Measurements from ENCODE around the gene TMEM53. TPM values are rescaled to one million over a fixed set of nuclear protein-coding genes. Genes with fewer than 3 reads are reported as not detected.

Gene TMEM53
- total and polyA plus RNA-seq, 4 experiments from 2014 or later, result 1.7 to 5.7 (median 2.9) TPM

DNA sequence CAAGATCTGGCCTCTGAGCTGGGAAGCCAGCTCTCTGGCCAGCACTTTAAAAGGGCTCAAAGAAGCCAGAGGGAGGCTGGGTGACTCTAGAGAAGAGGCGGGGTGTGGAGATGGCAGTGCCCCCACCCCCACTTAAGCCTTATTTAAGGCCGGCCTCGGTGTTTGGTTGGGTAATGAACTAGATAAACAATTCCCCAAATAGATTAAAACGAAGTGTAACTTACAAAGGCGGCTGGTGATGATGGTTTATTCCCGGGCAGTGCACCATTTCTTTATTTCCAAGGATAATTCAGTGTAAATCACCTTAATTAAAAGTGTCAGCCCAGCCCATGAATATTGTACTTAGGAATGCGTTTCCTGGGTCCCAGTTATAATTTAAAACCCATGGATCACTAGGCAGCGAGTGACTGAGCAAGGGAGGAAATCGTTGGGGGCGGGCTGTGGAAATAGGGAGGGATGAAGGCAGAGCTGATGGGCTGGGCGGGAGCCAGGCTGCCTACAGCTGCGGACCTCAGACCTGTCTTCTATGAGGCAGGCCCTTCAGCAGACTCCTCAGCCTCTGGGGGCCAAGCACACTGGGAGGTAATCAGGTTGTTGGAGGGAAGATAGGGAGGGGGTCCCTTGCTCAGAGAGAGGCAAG lies 54.9 kb downstream of the TMEM53 start:
- H3K36me3 ChIP-seq (ENCODE audit: insufficient read depth, low read length), result no peaks in the 10 kb centered on the region
- POLR2A ChIA-PET (ENCODE audit: partially characterized antibody), result interaction anchor here (1.1 kb wide), 1 partner anchor 12 kb away, joined by 4 read pairs; no protein-coding TSS in a partner anchor
- CTCF ChIA-PET (ENCODE audit: partially characterized antibody), result no interaction called here
- H3K27ac ChIP-seq (ENCODE audit: low read depth, low read length), result no peak overlapping the region
- H3K9me3 ChIP-seq (ENCODE audit: control insufficient read depth in 1 of 2, low read length in 2 of 2), result no peaks in the 10 kb centered on the region
- H3K4me3 Mint-ChIP-seq, result no peak overlapping the region
- H3K27me3 ChIP-seq (ENCODE audit: insufficient read depth, low read length), result no peaks in the 10 kb centered on the region
- intact Hi-C loops (cut with micrococcal nuclease), result no loop called here
- H3K27ac Mint-ChIP-seq, result peak overlapping the region in 1 of 7 donors; percentile 3
- no peaks in the 10 kb centered on the region for H3K4me1 ChIP-seq (ENCODE audit: insufficient read depth, low read length)
- H3K4me1 Mint-ChIP-seq, result no peaks in the 10 kb centered on the region
- H3K4me3 ChIP-seq (ENCODE audit: low read length in 2 of 2), result no peak overlapping the region
- H3K27me3 Mint-ChIP-seq, result no peaks in the 10 kb centered on the region
- no peak for DNase-seq
- H3K9me3 Mint-ChIP-seq, result no peaks in the 10 kb centered on the region
- no peaks in the 10 kb centered on the region for H3K36me3 Mint-ChIP-seq

DNA sequence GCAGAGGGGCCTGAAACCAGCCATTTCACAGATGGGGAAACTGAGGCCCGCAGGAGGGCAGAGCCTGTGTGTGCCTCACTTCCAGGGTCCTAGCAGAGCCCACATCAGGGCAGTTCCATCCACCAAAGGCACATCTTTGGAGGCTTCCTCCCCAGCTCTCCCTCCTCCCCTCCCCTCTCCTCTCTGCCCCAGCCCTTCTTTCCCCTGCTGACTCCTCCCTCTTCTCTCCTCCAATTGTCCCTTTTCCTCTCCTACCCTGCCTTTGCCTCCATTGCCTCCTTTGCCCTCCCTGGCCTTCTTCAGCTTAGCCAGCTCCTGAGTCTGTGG lies 56.6 kb downstream of the TMEM53 start:
- no peak overlapping the region for H3K4me3 Mint-ChIP-seq
- ChIA-PET POLR2A (ENCODE audit: partially characterized antibody) (no interaction called here), CTCF (ENCODE audit: partially characterized antibody) (no interaction called here)
- Histone ChIP-seq H3K36me3 (ENCODE audit: insufficient read depth, low read length) (no peaks in the 10 kb centered on the region), H3K4me3 (ENCODE audit: low read length in 2 of 2) (no peak overlapping the region), H3K4me1 (ENCODE audit: insufficient read depth, low read length) (no peaks in the 10 kb centered on the region), H3K27me3 (ENCODE audit: insufficient read depth, low read length) (no peaks in the 10 kb centered on the region), H3K27ac (ENCODE audit: low read depth, low read length) (no peak overlapping the region), H3K9me3 (ENCODE audit: control insufficient read depth in 1 of 2, low read length in 2 of 2) (no peaks in the 10 kb centered on the region)
- H3K27ac Mint-ChIP-seq, result no peak overlapping the region
- H3K27me3 Mint-ChIP-seq, result no peaks in the 10 kb centered on the region
- no peaks in the 10 kb centered on the region for H3K9me3 Mint-ChIP-seq
- intact Hi-C loops (cut with micrococcal nuclease), result no loop called here
- H3K36me3 Mint-ChIP-seq, result no peaks in the 10 kb centered on the region
- H3K4me1 Mint-ChIP-seq, result no peaks in the 10 kb centered on the region
- no peak for DNase-seq

DNA sequence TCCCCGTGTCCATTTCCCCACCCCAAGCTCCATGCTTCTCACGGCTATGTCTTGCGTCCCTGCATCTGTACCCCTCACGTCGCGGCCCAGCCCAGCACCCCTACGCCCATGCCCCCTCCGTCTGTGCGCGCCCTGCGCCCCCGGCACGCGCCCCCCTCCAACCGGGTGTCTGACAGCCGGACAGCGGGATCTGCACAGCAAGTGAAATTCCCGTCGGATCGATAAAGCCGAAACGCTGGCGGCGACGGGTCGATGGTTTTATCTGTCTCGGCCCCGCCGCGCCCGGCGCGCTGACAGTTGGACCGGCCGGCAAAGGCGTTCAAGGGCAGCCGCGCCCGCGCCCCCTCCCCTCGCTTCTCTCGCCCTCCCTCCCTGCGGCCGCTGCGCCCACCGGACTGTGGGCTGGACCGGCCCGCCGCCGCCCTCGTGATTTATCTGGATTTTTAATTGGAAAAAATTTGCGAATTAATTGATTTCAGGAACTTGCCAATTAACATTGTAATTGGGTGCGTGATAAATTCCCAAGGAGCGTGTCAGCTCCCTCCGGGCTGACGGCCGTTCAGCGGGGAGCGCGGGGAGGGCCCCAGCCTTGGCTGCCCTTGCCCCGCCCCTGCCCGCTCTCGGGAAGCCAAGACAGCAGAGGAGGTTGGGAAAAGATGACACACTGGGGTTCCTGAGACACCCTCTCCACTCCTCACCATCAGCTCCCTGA lies 57.1 kb downstream of the TMEM53 start:
- no peaks in the 10 kb centered on the region for H3K4me1 Mint-ChIP-seq
- Histone ChIP-seq H3K36me3 (ENCODE audit: insufficient read depth, low read length) (no peaks in the 10 kb centered on the region), H3K9me3 (ENCODE audit: control insufficient read depth in 1 of 2, low read length in 2 of 2) (no peaks in the 10 kb centered on the region), H3K4me1 (ENCODE audit: insufficient read depth, low read length) (no peaks in the 10 kb centered on the region), H3K27ac (ENCODE audit: low read depth, low read length) (no peak overlapping the region), H3K4me3 (ENCODE audit: low read length in 2 of 2) (no peak overlapping the region), H3K27me3 (ENCODE audit: insufficient read depth, low read length) (no peaks in the 10 kb centered on the region)
- CTCF ChIA-PET (ENCODE audit: partially characterized antibody), result interaction anchor here (1.3 kb wide), 1 partner anchor 36 kb away, joined by 3 read pairs; no protein-coding TSS in a partner anchor
- H3K36me3 Mint-ChIP-seq, result no peaks in the 10 kb centered on the region
- H3K9me3 Mint-ChIP-seq, result no peaks in the 10 kb centered on the region
- intact Hi-C loops (cut with micrococcal nuclease), result no loop called here
- peak overlapping the region in 1 of 7 donors; percentile 57 for H3K27ac Mint-ChIP-seq
- no peak for DNase-seq
- no peaks in the 10 kb centered on the region for H3K27me3 Mint-ChIP-seq
- H3K4me3 Mint-ChIP-seq, result no peak overlapping the region
- POLR2A ChIA-PET (ENCODE audit: partially characterized antibody), result interaction anchor here (1.1 kb wide), 1 partner anchor 15 kb away, joined by 3 read pairs; no protein-coding TSS in a partner anchor

GRCh38 chr1:44616284-44616990 lies 57.8 kb downstream of the TMEM53 start:
- H3K9me3 Mint-ChIP-seq, result no peaks in the 10 kb centered on the region
- POLR2A ChIA-PET (ENCODE audit: partially characterized antibody), result interaction anchor here (1.1 kb wide), 1 partner anchor 15 kb away, joined by 3 read pairs; no protein-coding TSS in a partner anchor
- peak overlapping the region in 1 of 7 donors; percentile 57 for H3K27ac Mint-ChIP-seq
- H3K27me3 Mint-ChIP-seq, result no peaks in the 10 kb centered on the region
- no peaks in the 10 kb centered on the region for H3K27me3 ChIP-seq (ENCODE audit: insufficient read depth, low read length)
- H3K4me3 Mint-ChIP-seq, result no peak overlapping the region
- CTCF ChIA-PET (ENCODE audit: partially characterized antibody), result interaction anchor here (1.3 to 1.5 kb wide), 2 partner anchors 21 to 37 kb away, joined by 3 to 6 read pairs; no protein-coding TSS in a partner anchor
- H3K4me1 Mint-ChIP-seq, result no peaks in the 10 kb centered on the region
- H3K36me3 ChIP-seq (ENCODE audit: insufficient read depth, low read length), result no peaks in the 10 kb centered on the region
- no peak overlapping the region for H3K4me3 ChIP-seq (ENCODE audit: low read length in 2 of 2)
- DNase-seq, result no peak
- H3K9me3 ChIP-seq (ENCODE audit: control insufficient read depth in 1 of 2, low read length in 2 of 2), result no peaks in the 10 kb centered on the region
- no peak overlapping the region for H3K27ac ChIP-seq (ENCODE audit: low read depth, low read length)
- no peaks in the 10 kb centered on the region for H3K36me3 Mint-ChIP-seq
- intact Hi-C loops (cut with micrococcal nuclease), result no loop called here
- H3K4me1 ChIP-seq (ENCODE audit: insufficient read depth, low read length), result no peaks in the 10 kb centered on the region

GRCh38 chr1:44613941-44614340 lies 60.3 kb downstream of the TMEM53 start:
- CTCF ChIA-PET (ENCODE audit: partially characterized antibody), result no interaction called here
- no peak overlapping the region for H3K27ac ChIP-seq (ENCODE audit: low read depth, low read length)
- POLR2A ChIA-PET (ENCODE audit: partially characterized antibody), result no interaction called here
- H3K27me3 ChIP-seq (ENCODE audit: insufficient read depth, low read length), result no peaks in the 10 kb centered on the region
- H3K9me3 ChIP-seq (ENCODE audit: control insufficient read depth in 1 of 2, low read length in 2 of 2), result no peaks in the 10 kb centered on the region
- H3K4me3 Mint-ChIP-seq, result no peak overlapping the region
- no peaks in the 10 kb centered on the region for H3K9me3 Mint-ChIP-seq
- no peaks in the 10 kb centered on the region for H3K4me1 Mint-ChIP-seq
- H3K36me3 ChIP-seq (ENCODE audit: insufficient read depth, low read length), result no peaks in the 10 kb centered on the region
- no peak for DNase-seq
- intact Hi-C loops (cut with micrococcal nuclease), result no loop called here
- H3K27me3 Mint-ChIP-seq, result peaks cover 3 to 4% of the 10 kb centered on the region in 2 donors
- H3K27ac Mint-ChIP-seq, result no peak overlapping the region
- H3K36me3 Mint-ChIP-seq, result no peaks in the 10 kb centered on the region
- no peaks in the 10 kb centered on the region for H3K4me1 ChIP-seq (ENCODE audit: insufficient read depth, low read length)
- H3K4me3 ChIP-seq (ENCODE audit: low read length in 2 of 2), result no peak overlapping the region

- Histone ChIP-seq H3K27ac (ENCODE audit: low read depth, low read length) (no peak overlapping the region), H3K4me3 (ENCODE audit: low read length in 2 of 2) (no peak overlapping the region), H3K27me3 (ENCODE audit: insufficient read depth, low read length) (no peaks in the 10 kb centered on the region), H3K36me3 (ENCODE audit: insufficient read depth, low read length) (no peaks in the 10 kb centered on the region), H3K4me1 (ENCODE audit: insufficient read depth, low read length) (no peaks in the 10 kb centered on the region), H3K9me3 (ENCODE audit: control insufficient read depth in 1 of 2, low read length in 2 of 2) (no peaks in the 10 kb centered on the region)
- CTCF ChIA-PET (ENCODE audit: partially characterized antibody), result interaction anchor here (6.7 kb wide), 1 partner anchor 40 kb away, joined by 67 read pairs; no protein-coding TSS in a partner anchor
- peaks cover 7 to 10% of the 10 kb centered on the region in 2 donors for H3K27me3 Mint-ChIP-seq
- H3K36me3 Mint-ChIP-seq, result no peaks in the 10 kb centered on the region
- no peak for DNase-seq
- intact Hi-C loops (cut with micrococcal nuclease), result no loop called here
- no peaks in the 10 kb centered on the region for H3K4me1 Mint-ChIP-seq
- H3K27ac Mint-ChIP-seq, result no peak overlapping the region
- H3K4me3 Mint-ChIP-seq, result no peak overlapping the region
- H3K9me3 Mint-ChIP-seq, result no peaks in the 10 kb centered on the region
- POLR2A ChIA-PET (ENCODE audit: partially characterized antibody), result no interaction called here
Observed at GRCh38 chr1:44611866-44612265, 62.4 kb downstream of the TMEM53 start.

DNA sequence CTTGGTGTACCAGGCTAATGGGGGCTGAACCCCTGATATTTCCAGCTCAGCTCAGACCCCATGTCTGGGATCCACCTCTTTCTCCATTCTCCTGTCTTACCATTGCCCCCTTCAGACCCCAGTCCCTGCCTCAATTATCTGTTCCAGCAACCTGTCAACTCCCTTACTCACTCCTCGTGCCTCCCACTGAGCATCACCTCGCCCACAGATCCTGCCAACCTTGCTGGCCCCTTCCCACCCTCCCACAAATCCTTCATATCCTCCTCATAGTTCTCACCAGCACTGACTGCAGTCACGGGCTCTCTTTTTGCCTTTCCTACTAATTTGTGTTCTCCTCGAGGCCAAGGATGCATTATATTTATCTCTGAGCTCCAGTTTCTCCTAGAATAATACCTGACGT lies 62.9 kb downstream of the TMEM53 start:
- H3K4me1 ChIP-seq (ENCODE audit: insufficient read depth, low read length), result no peaks in the 10 kb centered on the region
- H3K27ac ChIP-seq (ENCODE audit: low read depth, low read length), result no peak overlapping the region
- no peaks in the 10 kb centered on the region for H3K4me1 Mint-ChIP-seq
- H3K4me3 Mint-ChIP-seq, result no peak overlapping the region
- H3K27me3 ChIP-seq (ENCODE audit: insufficient read depth, low read length), result no peaks in the 10 kb centered on the region
- DNase-seq, result no peak
- H3K4me3 ChIP-seq (ENCODE audit: low read length in 2 of 2), result no peak overlapping the region
- H3K36me3 ChIP-seq (ENCODE audit: insufficient read depth, low read length), result no peaks in the 10 kb centered on the region
- CTCF ChIA-PET (ENCODE audit: partially characterized antibody), result interaction anchor here (6.7 kb wide), 1 partner anchor 41 kb away, joined by 67 read pairs; no protein-coding TSS in a partner anchor
- POLR2A ChIA-PET (ENCODE audit: partially characterized antibody), result no interaction called here
- peaks cover 7 to 10% of the 10 kb centered on the region in 2 donors for H3K27me3 Mint-ChIP-seq
- no peaks in the 10 kb centered on the region for H3K9me3 Mint-ChIP-seq
- H3K9me3 ChIP-seq (ENCODE audit: control insufficient read depth in 1 of 2, low read length in 2 of 2), result no peaks in the 10 kb centered on the region
- peak overlapping the region in 1 of 7 donors; percentile 24 for H3K27ac Mint-ChIP-seq
- no peaks in the 10 kb centered on the region for H3K36me3 Mint-ChIP-seq
- intact Hi-C loops (cut with micrococcal nuclease), result no loop called here

All from CD4-positive, alpha-beta memory T cell (primary cell).